Endothelial cell of umbilical vein (primary cell): ENCODE measurements around the gene OXER1. TPM values are rescaled to one million over a fixed set of nuclear protein-coding genes. Genes with fewer than 3 reads are reported as not detected.

Experiments
- BruUV-seq: library from RNA; stranded (reverse); fragments of 400-500 nt; replicated peaks from 2 replicates; lab custom pipeline; 2021; lab: Mats Ljungman, UMichigan
- CTCF ChIA-PET: fragments of 300-600, 350-600 bp; sonication (Branson Sonifier 250); formaldehyde crosslinking; loops from one replicate; lab custom pipeline; 2021; ENCODE audit warnings: antibody characterized with exemption, inconsistent platforms; lab: Charles Lee
- POLR2A ChIA-PET: fragments of 300-600, 350-600 bp; sonication (Branson Sonifier 250); formaldehyde crosslinking; loops from one replicate; lab custom pipeline; 2021; ENCODE audit warnings: antibody characterized with exemption, inconsistent platforms; lab: Charles Lee
- DNase-seq: peaks from one replicate; pipeline ENCODE4 v3.0.0-alpha.2; 2011; ENCODE audit warnings: low read depth, low spot score
- FAIRE-seq: peaks from 2 replicates; lab custom pipeline; 2011; peaks lifted over from hg19 to GRCh38; lab: Jason Lieb, UNC
- H2AFZ ChIP-seq: 2 replicates; pipeline ENCODE4 v1.6.0; 2012; ENCODE audit warnings: low read depth, low read length, control low read depth, inconsistent platforms
- H3K27ac ChIP-seq: 2 replicates; pipeline ENCODE4 v1.5.1; 2011; ENCODE audit warnings: low read depth, mild to moderate bottlenecking, control low read depth, low read length, moderate library complexity; ENCODE audit not compliant: insufficient read depth
- H3K27me3 ChIP-seq, 2 experiments: 2 replicates each; pipeline versions ENCODE4 v1.6.0 to v1.6.1; 2011; ENCODE audit warnings: low read length in 2 of 2, mixed read lengths in 1 of 2; ENCODE audit not compliant: control insufficient read depth in 2 of 2, insufficient read depth in 2 of 2
- H3K36me3 ChIP-seq, 2 experiments: 2 replicates in 1 of 2; 3 replicates in 1 of 2; pipeline ENCODE4 v1.5.1; 2011; ENCODE audit warnings: low read length in 2 of 2, mild to moderate bottlenecking in 1 of 2, moderate library complexity in 1 of 2; ENCODE audit not compliant: control insufficient read depth in 2 of 2, insufficient read depth in 2 of 2; ENCODE audit errors: extremely low read depth in 1 of 2
- H3K4me1 ChIP-seq: 3 replicates; pipeline ENCODE4 v1.5.1; 2011; ENCODE audit warnings: mild to moderate bottlenecking, low read length; ENCODE audit not compliant: control insufficient read depth, insufficient read depth; ENCODE audit errors: extremely low read depth
- H3K4me2 ChIP-seq: 2 replicates; pipeline ENCODE4 v1.6.1; 2011; ENCODE audit warnings: low read length, control low read depth, mixed read lengths; ENCODE audit not compliant: insufficient read depth
- H3K4me3 ChIP-seq, 3 experiments: fragments of 200-600 bp in 1 of 3; sonication (generic), shearing (Covaris generic) in 1 of 3; replicated peaks in 1 of 3; 2 replicates each; pipeline ENCODE4 v1.5.1; 2011 to 2016; ENCODE audit warnings: control low read depth in 3 of 3, low read length in 3 of 3, mild to moderate bottlenecking in 2 of 3, inconsistent platforms in 1 of 3, low read depth in 1 of 3, moderate library complexity in 1 of 3; ENCODE audit not compliant: insufficient read depth in 1 of 3
- H3K79me2 ChIP-seq: 2 replicates; pipeline ENCODE4 v1.6.0; 2012; ENCODE audit warnings: low read length, inconsistent platforms; ENCODE audit not compliant: control insufficient read depth, insufficient read depth
- H3K9ac ChIP-seq: replicated peaks from 2 replicates; pipeline ENCODE3; 2011; ENCODE audit warnings: low read length, control low read depth; ENCODE audit not compliant: insufficient read depth; ENCODE audit errors: extremely low read depth
- H3K9me1 ChIP-seq: replicated peaks from 3 replicates; pipeline ENCODE4 v1.6.0; 2011; ENCODE audit warnings: mild to moderate bottlenecking, low read length; ENCODE audit not compliant: control insufficient read depth, insufficient read depth; ENCODE audit errors: extremely low read depth
- H3K9me3 ChIP-seq: replicated peaks from 2 replicates; pipeline ENCODE4 v1.5.1; 2012; ENCODE audit warnings: low read length, inconsistent platforms; ENCODE audit not compliant: control insufficient read depth, insufficient read depth
- H4K20me1 ChIP-seq: replicated peaks from 2 replicates; pipeline ENCODE3; 2011; ENCODE audit warnings: mild to moderate bottlenecking, low read length; ENCODE audit not compliant: control insufficient read depth, insufficient read depth; ENCODE audit errors: extremely low read depth
- CTCF ChIP-seq, 2 donors: IDR thresholded peaks; 1 replicate in 1 of 2; 2 replicates in 1 of 2; pipeline ENCODE4 v1.5.1; 2011; ENCODE audit warnings: low read length in 2 of 2, mild to moderate bottlenecking in 2 of 2, moderate library complexity in 2 of 2, control low read depth in 1 of 2, inconsistent platforms in 1 of 2, low read depth in 1 of 2; ENCODE audit not compliant: insufficient read depth in 1 of 2; ENCODE audit errors: extremely low read depth in 1 of 2
- EZH2 ChIP-seq: IDR thresholded peaks from 2 replicates; pipeline ENCODE4 v1.6.1; 2012; ENCODE audit warnings: borderline replicate concordance, low read depth, mild to moderate bottlenecking, moderate library complexity, low read length, inconsistent platforms; ENCODE audit not compliant: severe bottlenecking
- FOS ChIP-seq: IDR thresholded peaks from 2 replicates; pipeline ENCODE4 v1.6.1; 2011; ENCODE audit warnings: mild to moderate bottlenecking, low read length, moderate library complexity, borderline replicate concordance; ENCODE audit not compliant: insufficient read depth
- GATA2 ChIP-seq: IDR thresholded peaks from 2 replicates; pipeline ENCODE4 v1.7.0; 2011; ENCODE audit warnings: low read depth, mild to moderate bottlenecking, moderate library complexity, mixed read lengths, low read length; ENCODE audit not compliant: insufficient read length, insufficient read depth
- JUN ChIP-seq: IDR thresholded peaks from 2 replicates; pipeline ENCODE4 v1.6.1; 2011; ENCODE audit warnings: borderline replicate concordance, low read depth; ENCODE audit not compliant: insufficient read length, insufficient read depth
- MAX ChIP-seq: IDR thresholded peaks from 2 replicates; pipeline ENCODE4 v1.6.1; 2011; ENCODE audit not compliant: insufficient read depth, insufficient read length
- MYC ChIP-seq: IDR thresholded peaks from one replicate; pipeline ENCODE4 v1.6.1; 2011; ENCODE audit warnings: mild to moderate bottlenecking, low read depth, low read length
- POLR2A ChIP-seq: IDR thresholded peaks from 2 replicates; pipeline ENCODE4 v1.6.1; 2012; ENCODE audit warnings: low read depth, mild to moderate bottlenecking, control low read depth, low read length
- POLR2AphosphoS5 ChIP-seq: IDR thresholded peaks from 2 replicates; pipeline ENCODE4 v1.6.1; 2012; ENCODE audit warnings: low read depth, mild to moderate bottlenecking, control low read depth, low read length, moderate library complexity; ENCODE audit not compliant: insufficient read depth
- dilution Hi-C: fragments of 300-500 bp; cut with MboI; formaldehyde crosslinking; loops from one replicate; pipeline ENCODE4 v1.15.0; 2019; ENCODE audit warnings: low sequenced_read_pairs; ENCODE audit not compliant: extremely low pct_ligation_motif_present
- intact Hi-C: fragments of 100-400 bp; cut with micrococcal nuclease; formaldehyde crosslinking; loops from one replicate; pipeline ENCODE4 v1.10.0; 2022
- polyA plus RNA-seq, 4 experiments: library from polyadenylated mRNA; depleted of rRNA in 3 of 4; stranded (reverse) in 3 of 4; unstranded in 1 of 4; fragments of >200 nt; gene quantifications; 2 replicates each; pipeline versions ENCODE4 v1.2.1 to v1.2.3, GENCODE V29; 2011 to 2012; ENCODE audit warnings: missing spikeins in 1 of 4
- total RNA-seq: library from RNA; stranded (reverse); gene quantifications from 2 replicates; pipeline ENCODE4 v1.2.3, GENCODE V29; 2021

The OXER1 gene
- total and polyA plus RNA-seq, 2 donors (not counting 3 experiments of a cell fraction or from before 2014, with no cell fraction given) = 0.18 TPM

DNA sequence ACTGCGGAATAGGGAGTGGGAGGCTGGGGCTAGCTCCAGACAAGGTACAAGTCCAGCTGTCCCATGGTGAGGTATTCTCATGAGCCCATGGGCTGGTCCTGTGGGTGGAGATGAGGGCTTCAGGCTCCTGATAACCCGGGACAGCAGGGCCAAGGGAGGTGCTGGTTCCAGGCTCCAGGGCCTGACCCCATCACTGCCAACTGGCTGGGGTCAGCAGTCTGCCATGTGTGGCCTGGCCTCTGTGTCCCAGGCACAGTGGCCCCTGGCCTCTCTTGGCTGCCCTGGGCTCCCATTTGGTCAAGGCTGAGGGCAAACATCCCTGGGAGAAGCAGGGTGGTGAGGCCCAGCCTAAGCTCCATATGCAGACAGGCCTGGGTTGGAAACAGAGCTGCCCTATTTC lies 966 bp upstream of the OXER1 start:
- FAIRE-seq = no peak
- Histone ChIP-seq H3K27ac (no peak overlapping the region), H3K4me3 (no peak overlapping the region), H3K9ac (no peak overlapping the region), H3K4me1 (no peaks in the 10 kb centered on the region), H3K79me2 (no peaks in the 10 kb centered on the region), H3K36me3 (peaks cover 0 to 1% of the 10 kb centered on the region in 2 experiments), H3K4me2 (no peak overlapping the region), H3K27me3 (no peaks in the 10 kb centered on the region), H3K9me3 (no peaks in the 10 kb centered on the region), H4K20me1 (no peaks in the 10 kb centered on the region), H3K9me1 (no peaks in the 10 kb centered on the region), H2AFZ (no peak overlapping the region)
- ChIA-PET POLR2A (no interaction called here), CTCF (no interaction called here)
- dilution Hi-C loops = no loop called here
- BruUV-seq = no TSS peak
- TF ChIP-seq JUN (no peak), GATA2 (no peak), POLR2AphosphoS5 (no peak), POLR2A (no peak), MAX (no peak), FOS (no peak), EZH2 (no peak), CTCF (IDR thresholded peaks at IDR 0.05; ENCODE audit: extremely low read depth in 1 of 2, insufficient read depth in 1 of 2, low read depth in 1 of 2, low read length in 2 of 2) (no peak), MYC (no peak)
- intact Hi-C loops = no loop called here
- DNase-seq = no peak
